GM18868 (cell line): ENCODE data around the gene TMEM200A.

Source experiments
- ATAC-seq: cut with Tn5 transposase; IDR thresholded peaks from one replicate; pipeline ENCODE4 v1.9.1; 2021; ENCODE audit warnings: mild to moderate bottlenecking, moderate library complexity; ENCODE audit not compliant: unreplicated experiment

Gene TMEM200A

GRCh38 chr6:130482645-130483390, 117.0 kb downstream of the TMEM200A start:
- no peak for ATAC-seq

GRCh38 chr6:130485870-130486269, 120.1 kb downstream of the TMEM200A start:
- no peak for ATAC-seq

- ATAC-seq = no peak
Measured at GRCh38 chr6:130486417-130486816, 120.6 kb downstream of the TMEM200A start.

GRCh38 chr6:130489514-130489913, 123.7 kb downstream of the TMEM200A start:
- no peak for ATAC-seq
